NCI-H1694 treated with DMSO at 0.1 percent for 48 hours (cell line): Measurements from ENCODE around the gene ING5.

Experiments used
- DNase-seq: peaks from one replicate; lab custom pipeline; 2025; lab: John Stamatoyannopoulos, UW

ING5 gene

GRCh38 chr2:241776336-241777169 is 74.7 kb downstream of the ING5 start, which contains the start of gene GAL3ST2:
GAL3ST2 (plus strand) TSS chr2:241776822; CDS start chr2:241776956, 134 bp downstream.
- no peak for DNase-seq

GRCh38 chr2:241777170-241777685 is 75.4 kb downstream of the ING5 start:
- no peak for DNase-seq

- DNase-seq = no peak
Measured at GRCh38 chr2:241777686-241778627, 76.1 kb downstream of the ING5 start.
